CD8-positive, alpha-beta memory T cell (primary cell): ENCODE data around the gene VIL1. TPM values are rescaled to one million over a fixed set of nuclear protein-coding genes. Genes with fewer than 3 reads are reported as not detected.

Experiments used
- CTCF ChIA-PET: fragments of 350-600 bp; sonication (Branson Sonifier 250); formaldehyde crosslinking; loops from one replicate; lab custom pipeline; 2021; ENCODE audit warnings: antibody characterized with exemption; lab: Charles Lee
- POLR2A ChIA-PET: fragments of 350-600 bp; sonication (Branson Sonifier 250); formaldehyde crosslinking; loops from one replicate; lab custom pipeline; 2021; ENCODE audit warnings: antibody characterized with exemption; lab: Charles Lee
- DNase-seq, 5 donors: peaks; one replicate each; pipeline versions ENCODE4 v3.0.0 to v3.0.0-alpha.2; 2020 to 2022; ENCODE audit warnings: mixed read lengths in 1 of 5
- H3K27ac ChIP-seq: one replicate; pipeline ENCODE4 v1.7.0; 2013; ENCODE audit warnings: low read depth, mild to moderate bottlenecking, low read length, moderate library complexity
- H3K27me3 ChIP-seq: 2 replicates; pipeline ENCODE4 v1.7.0; 2013; ENCODE audit warnings: low read length, mild to moderate bottlenecking; ENCODE audit not compliant: insufficient read depth, poor library complexity, severe bottlenecking
- H3K36me3 ChIP-seq: 2 replicates; pipeline ENCODE4 v1.7.0; 2013; ENCODE audit warnings: mild to moderate bottlenecking, low read length, moderate library complexity; ENCODE audit not compliant: insufficient read depth
- H3K4me1 ChIP-seq: 2 replicates; pipeline ENCODE4 v1.7.0; 2013; ENCODE audit warnings: mild to moderate bottlenecking, low read length, moderate library complexity; ENCODE audit not compliant: insufficient read depth
- H3K4me3 ChIP-seq: 2 replicates; pipeline ENCODE4 v1.7.0; 2013; ENCODE audit warnings: mild to moderate bottlenecking, low read length
- H3K9me3 ChIP-seq: 2 replicates; pipeline ENCODE4 v1.7.0; 2013; ENCODE audit warnings: mild to moderate bottlenecking, low read length
- H3K27ac Mint-ChIP-seq, 8 donors: one replicate each; pipeline ENCODE4 v1.8.0; 2020 to 2021; ENCODE audit warnings: mixed read lengths in 8 of 8, mild to moderate bottlenecking in 6 of 8, inconsistent platforms in 3 of 8, moderate library complexity in 3 of 8
- H3K27me3 Mint-ChIP-seq, 2 donors: one replicate each; pipeline ENCODE4 v1.8.0; 2020 to 2021; ENCODE audit warnings: mixed read lengths in 2 of 2, mild to moderate bottlenecking in 1 of 2, moderate library complexity in 1 of 2
- H3K36me3 Mint-ChIP-seq, 3 donors: one replicate each; pipeline ENCODE4 v1.8.0; 2020 to 2021; ENCODE audit warnings: mixed read lengths in 3 of 3, inconsistent platforms in 1 of 3, mild to moderate bottlenecking in 1 of 3
- H3K4me1 Mint-ChIP-seq, 3 donors: one replicate each; pipeline ENCODE4 v1.8.0; 2020 to 2021; ENCODE audit warnings: mixed read lengths in 3 of 3, inconsistent platforms in 1 of 3, mild to moderate bottlenecking in 1 of 3
- H3K4me3 Mint-ChIP-seq, 7 donors: one replicate each; pipeline ENCODE4 v1.8.0; 2020 to 2021; ENCODE audit warnings: mixed read lengths in 7 of 7, mild to moderate bottlenecking in 6 of 7, moderate library complexity in 4 of 7, inconsistent platforms in 2 of 7
- H3K9me3 Mint-ChIP-seq, 5 donors: one replicate each; pipeline ENCODE4 v1.8.0; 2020 to 2022; ENCODE audit warnings: mixed read lengths in 5 of 5, mild to moderate bottlenecking in 3 of 5, moderate library complexity in 2 of 5, inconsistent platforms in 1 of 5
- polyA plus RNA-seq: library from polyadenylated mRNA; unstranded; fragments of 300-500 nt; fragmentation: Illumina TruSeq; gene quantifications from one replicate; pipeline ENCODE4 v1.2.3, GENCODE V29; 2021
- total RNA-seq, 2 experiments: library from RNA; stranded (reverse); gene quantifications; one replicate each; pipeline ENCODE4 v1.2.3, GENCODE V29; 2021

VIL1 gene
- total and polyA plus RNA-seq, 3 experiments from 2014 or later, result not detected

- Histone ChIP-seq H3K9me3 (no peaks in the 10 kb centered on the region), H3K4me1 (no peaks in the 10 kb centered on the region), H3K27me3 (no peaks in the 10 kb centered on the region), H3K36me3 (no peaks in the 10 kb centered on the region), H3K27ac (no peak overlapping the region), H3K4me3 (no peak overlapping the region)
- DNase-seq, result no peak
- Mint-ChIP-seq H3K27me3 (no peaks in the 10 kb centered on the region), H3K4me3 (no peak overlapping the region), H3K4me1 (peaks cover 0 to 2% (median 0%) of the 10 kb centered on the region in 3 donors), H3K36me3 (peaks cover 0 to 34% (median 3%) of the 10 kb centered on the region in 3 donors), H3K9me3 (no peaks in the 10 kb centered on the region), H3K27ac (no peak overlapping the region)
- ChIA-PET CTCF (interaction anchor here (1.5 kb wide), 1 partner anchor 16 kb away, joined by 3 read pairs; no protein-coding TSS in a partner anchor), POLR2A (no interaction called here)
These were observed 27.6 kb downstream of the VIL1 start for GRCh38 chr2:218446547-218446946.

DNA sequence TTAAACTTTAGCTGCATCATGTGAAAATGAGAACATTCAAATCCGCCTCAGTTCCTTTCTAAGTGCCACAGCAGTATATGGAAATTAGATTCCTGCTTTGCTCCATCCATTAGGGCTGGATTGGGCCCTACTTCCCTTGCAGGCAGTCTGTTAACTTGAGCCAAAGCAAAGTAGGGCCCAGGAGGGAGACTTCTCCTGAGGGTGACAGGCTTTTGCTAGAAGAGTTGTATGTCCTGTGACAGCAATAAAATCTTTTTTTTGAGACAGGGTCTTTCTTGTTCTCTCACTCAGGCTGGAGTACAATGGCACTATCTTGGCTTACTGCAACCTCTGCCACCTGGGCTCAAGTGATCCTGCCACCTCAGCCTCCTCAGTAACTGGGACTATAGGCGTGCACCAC, 28.1 kb downstream of the VIL1 start:
- Mint-ChIP-seq H3K9me3 (no peaks in the 10 kb centered on the region), H3K36me3 (peaks cover 0 to 38% (median 3%) of the 10 kb centered on the region in 3 donors), H3K27me3 (no peaks in the 10 kb centered on the region), H3K4me1 (peaks cover 0 to 2% (median 0%) of the 10 kb centered on the region in 3 donors), H3K27ac (no peak overlapping the region), H3K4me3 (no peak overlapping the region)
- H3K9me3 ChIP-seq, result no peaks in the 10 kb centered on the region
- no peak for DNase-seq
- no peaks in the 10 kb centered on the region for H3K36me3 ChIP-seq
- ChIA-PET CTCF (no interaction called here), POLR2A (no interaction called here)
- H3K27me3 ChIP-seq, result no peaks in the 10 kb centered on the region
- H3K27ac ChIP-seq, result no peak overlapping the region
- no peaks in the 10 kb centered on the region for H3K4me1 ChIP-seq
- H3K4me3 ChIP-seq, result no peak overlapping the region

DNA sequence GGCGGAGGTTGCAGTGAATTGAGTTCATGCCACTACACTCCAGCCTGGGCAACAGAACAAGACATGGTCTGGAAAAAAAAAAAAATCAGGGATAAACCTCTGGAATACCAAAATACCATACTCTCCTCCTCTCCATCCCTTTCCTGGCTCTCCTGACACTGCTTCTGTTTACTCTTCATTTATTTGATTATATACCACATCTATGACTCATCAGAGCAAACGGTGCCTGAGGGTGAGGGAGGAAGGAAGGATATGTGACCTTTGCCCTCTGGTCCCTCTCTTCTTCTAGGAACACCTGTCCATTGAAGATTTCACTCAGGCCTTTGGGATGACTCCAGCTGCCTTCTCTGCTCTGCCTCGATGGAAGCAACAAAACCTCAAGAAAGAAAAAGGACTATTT, 30.0 kb downstream of the VIL1 start:
- Histone ChIP-seq H3K4me1 (no peaks in the 10 kb centered on the region), H3K4me3 (no peak overlapping the region), H3K9me3 (no peaks in the 10 kb centered on the region), H3K27ac (no peak overlapping the region), H3K36me3 (peaks cover 7% of the 10 kb centered on the region), H3K27me3 (no peaks in the 10 kb centered on the region)
- peaks cover 0 to 2% (median 0%) of the 10 kb centered on the region in 3 donors for H3K4me1 Mint-ChIP-seq
- DNase-seq, result no peak
- no peak overlapping the region for H3K4me3 Mint-ChIP-seq
- H3K27me3 Mint-ChIP-seq, result no peaks in the 10 kb centered on the region
- POLR2A ChIA-PET, result no interaction called here
- H3K9me3 Mint-ChIP-seq, result peaks cover 0 to 1% (median 0%) of the 10 kb centered on the region in 5 donors
- CTCF ChIA-PET, result no interaction called here
- peak overlapping the region in 3 of 8 donors; percentile 39 to 70 (median 43) for H3K27ac Mint-ChIP-seq
- H3K36me3 Mint-ChIP-seq, result peaks cover 8 to 54% (median 8%) of the 10 kb centered on the region in 3 donors

DNA sequence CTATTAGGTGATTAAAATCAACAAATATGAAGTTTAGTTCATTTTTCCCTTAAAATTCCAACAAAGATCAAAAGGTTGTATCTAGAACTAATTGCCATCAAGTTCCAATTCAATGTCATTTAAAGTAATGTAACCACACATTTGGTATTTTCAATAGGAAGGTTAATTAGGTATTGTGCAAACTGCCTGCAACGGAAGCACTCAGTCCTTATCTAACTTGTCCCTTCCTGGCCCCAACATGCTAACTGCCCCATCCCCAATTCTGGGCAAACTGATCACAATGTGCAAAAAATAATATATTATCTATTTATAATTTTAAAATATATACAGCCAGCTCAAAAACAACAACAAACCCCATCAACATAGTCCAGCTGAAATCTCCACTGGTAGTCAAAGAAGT, 33.2 kb downstream of the VIL1 start:
- H3K27me3 ChIP-seq, result no peaks in the 10 kb centered on the region
- Mint-ChIP-seq H3K4me3 (no peak overlapping the region), H3K27ac (no peak overlapping the region), H3K36me3 (peaks cover 22 to 76% (median 39%) of the 10 kb centered on the region in 3 donors), H3K27me3 (no peaks in the 10 kb centered on the region), H3K4me1 (no peaks in the 10 kb centered on the region), H3K9me3 (peaks cover 9 to 16% (median 12%) of the 10 kb centered on the region in 5 donors)
- H3K4me1 ChIP-seq, result no peaks in the 10 kb centered on the region
- H3K4me3 ChIP-seq, result no peak overlapping the region
- H3K9me3 ChIP-seq, result peaks cover 4% of the 10 kb centered on the region
- H3K36me3 ChIP-seq, result peaks cover 21% of the 10 kb centered on the region
- no peak for DNase-seq
- ChIA-PET CTCF (no interaction called here), POLR2A (no interaction called here)
- no peak overlapping the region for H3K27ac ChIP-seq

GRCh38 chr2:218456849-218457248, 37.9 kb downstream of the VIL1 start:
- peaks cover 21% of the 10 kb centered on the region for H3K36me3 ChIP-seq
- Mint-ChIP-seq H3K4me3 (no peak overlapping the region), H3K27me3 (no peaks in the 10 kb centered on the region), H3K36me3 (peaks cover 22 to 68% (median 42%) of the 10 kb centered on the region in 3 donors), H3K4me1 (no peaks in the 10 kb centered on the region), H3K27ac (peak overlapping the region in 1 of 8 donors; percentile 92), H3K9me3 (peaks cover 9 to 16% (median 12%) of the 10 kb centered on the region in 5 donors)
- H3K4me3 ChIP-seq, result no peak overlapping the region
- H3K4me1 ChIP-seq, result no peaks in the 10 kb centered on the region
- H3K27ac ChIP-seq, result no peak overlapping the region
- no peak for DNase-seq
- H3K27me3 ChIP-seq, result no peaks in the 10 kb centered on the region
- peaks cover 4% of the 10 kb centered on the region for H3K9me3 ChIP-seq
- POLR2A ChIA-PET, result no interaction called here
- CTCF ChIA-PET, result no interaction called here

- H3K4me1 Mint-ChIP-seq, result no peaks in the 10 kb centered on the region
- H3K4me3 Mint-ChIP-seq, result no peak overlapping the region
- no peaks in the 10 kb centered on the region for H3K27me3 ChIP-seq
- H3K4me1 ChIP-seq, result no peaks in the 10 kb centered on the region
- ChIA-PET POLR2A (no interaction called here), CTCF (interaction anchor here (1.0 kb wide), 1 partner anchor 9 kb away, joined by 3 read pairs; no protein-coding TSS in a partner anchor)
- DNase-seq, result no peak
- H3K4me3 ChIP-seq, result no peak overlapping the region
- H3K36me3 Mint-ChIP-seq, result peaks cover 28 to 66% (median 37%) of the 10 kb centered on the region in 3 donors
- H3K27ac Mint-ChIP-seq, result peak overlapping the region in 2 of 8 donors; percentile 3 to 23
- H3K27me3 Mint-ChIP-seq, result no peaks in the 10 kb centered on the region
- no peak overlapping the region for H3K27ac ChIP-seq
- H3K9me3 ChIP-seq, result peaks cover 4% of the 10 kb centered on the region
- peaks cover 9 to 16% (median 12%) of the 10 kb centered on the region in 5 donors for H3K9me3 Mint-ChIP-seq
- peaks cover 17% of the 10 kb centered on the region for H3K36me3 ChIP-seq
These were observed 39.7 kb downstream of the VIL1 start for GRCh38 chr2:218458598-218458997.

DNA sequence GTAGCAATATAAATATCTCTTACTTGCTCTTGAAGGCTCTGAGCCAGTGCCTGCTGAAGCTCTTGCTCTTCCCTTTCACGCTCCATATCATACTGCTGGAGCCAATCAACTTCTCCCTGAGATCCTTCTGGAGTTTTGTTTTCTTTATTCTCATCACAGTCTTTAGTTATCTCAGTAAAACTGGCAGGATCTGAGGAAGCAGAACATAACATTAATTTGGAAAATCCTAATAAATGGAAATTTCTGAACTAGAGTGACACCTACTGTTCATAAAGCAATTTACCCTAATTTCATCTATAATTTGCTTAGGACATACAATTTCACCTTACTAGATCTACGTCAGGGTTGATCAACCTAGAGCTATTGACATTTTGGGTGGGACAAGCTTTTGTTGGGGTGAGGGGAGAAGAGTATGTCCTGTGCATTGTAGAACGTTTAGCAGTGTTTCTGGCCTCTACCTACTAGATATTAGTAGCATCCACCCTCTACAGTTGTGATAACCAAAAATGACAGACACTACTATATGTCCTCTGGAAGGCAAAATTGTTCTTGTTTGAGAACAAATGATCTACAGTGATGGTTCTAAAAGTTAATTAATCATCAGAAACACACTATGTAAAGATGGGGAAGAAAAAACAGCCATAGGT, 47.2 kb downstream of the VIL1 start:
- peaks cover 8 to 11% (median 11%) of the 10 kb centered on the region in 3 donors for H3K4me1 Mint-ChIP-seq
- POLR2A ChIA-PET, result no interaction called here
- no peaks in the 10 kb centered on the region for H3K27me3 Mint-ChIP-seq
- H3K27ac Mint-ChIP-seq, result peak overlapping the region in 4 of 8 donors; percentile 15 to 53 (median 36)
- no peaks in the 10 kb centered on the region for H3K9me3 Mint-ChIP-seq
- peaks cover 5% of the 10 kb centered on the region for H3K36me3 ChIP-seq
- DNase-seq, result peak in 1 of 5 donors; percentile 6
- CTCF ChIA-PET, result interaction anchor here (0.7 to 1.9 kb wide), 8 partner anchors 8 to 191 kb away, joined by 3 to 11 read pairs (median 4); partner anchors contain the start of gene TMBIM1
- H3K9me3 ChIP-seq, result no peaks in the 10 kb centered on the region
- H3K27ac ChIP-seq, result no peak overlapping the region
- H3K27me3 ChIP-seq, result no peaks in the 10 kb centered on the region
- H3K4me3 ChIP-seq, result no peak overlapping the region
- peaks cover 3% of the 10 kb centered on the region for H3K4me1 ChIP-seq
- H3K36me3 Mint-ChIP-seq, result peaks cover 0 to 45% (median 9%) of the 10 kb centered on the region in 3 donors
- H3K4me3 Mint-ChIP-seq, result no peak overlapping the region

GRCh38 chr2:218470448-218470847, 51.5 kb downstream of the VIL1 start:
- no peaks in the 10 kb centered on the region for H3K27me3 Mint-ChIP-seq
- DNase-seq, result no peak
- peaks cover 0 to 57% (median 15%) of the 10 kb centered on the region in 3 donors for H3K36me3 Mint-ChIP-seq
- peaks cover 7% of the 10 kb centered on the region for H3K4me1 ChIP-seq
- peaks cover 25% of the 10 kb centered on the region for H3K36me3 ChIP-seq
- no peaks in the 10 kb centered on the region for H3K9me3 Mint-ChIP-seq
- no peak overlapping the region for H3K27ac ChIP-seq
- H3K4me1 Mint-ChIP-seq, result peaks cover 10 to 16% (median 16%) of the 10 kb centered on the region in 3 donors
- no peaks in the 10 kb centered on the region for H3K9me3 ChIP-seq
- H3K4me3 Mint-ChIP-seq, result no peak overlapping the region
- no peak overlapping the region for H3K4me3 ChIP-seq
- H3K27me3 ChIP-seq, result no peaks in the 10 kb centered on the region
- ChIA-PET CTCF (no interaction called here), POLR2A (interaction anchor here (0.6 kb wide), 1 partner anchor 17 kb away, joined by 10 read pairs; no protein-coding TSS in a partner anchor)
- peak overlapping the region in 3 of 8 donors; percentile 29 to 37 (median 34) for H3K27ac Mint-ChIP-seq
